GM18858 (cell line): Measurements from ENCODE around the gene BLOC1S3.

ENCODE experiments used
- ATAC-seq: cut with Tn5 transposase; IDR thresholded peaks from one replicate; pipeline ENCODE4 v1.9.1; 2021; ENCODE audit not compliant: unreplicated experiment

The BLOC1S3 gene

DNA sequence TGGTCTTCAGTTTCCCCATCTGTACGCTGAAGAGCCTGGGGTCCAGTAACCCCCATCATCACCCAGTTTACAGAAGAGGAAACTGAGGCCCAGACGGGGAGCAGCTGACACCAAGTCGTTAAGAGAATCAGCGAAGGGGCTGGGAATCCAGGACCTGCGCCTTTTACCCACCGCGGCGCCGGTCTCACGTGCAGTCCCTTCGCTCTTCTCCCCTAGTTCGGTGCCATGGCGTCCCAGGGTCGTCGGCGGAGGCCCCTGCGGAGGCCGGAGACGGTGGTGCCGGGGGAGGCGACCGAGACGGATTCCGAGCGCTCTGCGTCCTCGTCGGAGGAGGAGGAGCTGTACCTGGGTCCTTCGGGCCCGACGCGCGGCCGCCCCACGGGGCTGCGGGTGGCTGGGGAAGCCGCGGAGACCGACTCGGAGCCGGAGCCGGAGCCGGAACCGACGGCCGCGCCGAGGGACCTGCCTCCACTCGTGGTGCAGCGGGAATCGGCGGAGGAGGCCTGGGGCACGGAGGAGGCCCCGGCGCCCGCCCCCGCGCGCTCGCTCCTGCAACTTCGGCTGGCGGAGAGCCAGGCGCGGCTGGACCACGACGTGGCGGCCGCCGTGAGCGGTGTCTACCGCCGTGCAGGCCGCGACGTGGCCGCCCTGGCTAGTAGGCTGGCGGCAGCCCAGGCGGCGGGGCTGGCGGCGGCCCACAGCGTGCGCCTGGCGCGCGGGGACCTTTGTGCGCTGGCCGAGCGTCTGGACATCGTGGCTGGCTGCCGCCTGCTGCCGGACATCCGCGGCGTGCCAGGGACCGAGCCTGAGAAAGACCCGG is 698 bp downstream of the BLOC1S3 start:
- ATAC-seq: no peak

- ATAC-seq: no peak
Measured at GRCh38 chr19:45179892-45180370, 1.3 kb downstream of the BLOC1S3 start.

GRCh38 chr19:45180936-45181335 is 2.4 kb downstream of the BLOC1S3 start:
- ATAC-seq: no peak

GRCh38 chr19:45182758-45183157 is 4.2 kb downstream of the BLOC1S3 start:
- ATAC-seq: no peak

DNA sequence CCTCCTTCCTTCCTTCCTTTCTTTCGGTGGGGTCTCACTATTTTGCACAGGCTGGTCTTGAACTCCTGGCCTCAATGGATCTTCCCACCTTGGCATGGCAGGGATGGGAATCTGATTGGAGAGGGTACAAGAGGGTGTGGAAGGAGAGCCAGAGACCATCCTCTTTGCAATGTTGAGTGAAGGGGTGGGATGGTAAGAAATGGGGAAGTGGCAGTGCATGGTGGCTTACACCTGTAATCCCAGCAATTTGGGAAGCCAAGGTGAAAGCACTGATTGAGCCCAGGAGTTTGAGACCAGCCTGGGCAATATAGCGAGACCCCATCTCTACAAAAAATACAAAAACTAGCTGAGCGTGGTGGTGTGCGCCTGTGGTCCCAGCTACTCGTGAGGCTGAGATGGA is 5.5 kb downstream of the BLOC1S3 start:
- ATAC-seq: no peak

DNA sequence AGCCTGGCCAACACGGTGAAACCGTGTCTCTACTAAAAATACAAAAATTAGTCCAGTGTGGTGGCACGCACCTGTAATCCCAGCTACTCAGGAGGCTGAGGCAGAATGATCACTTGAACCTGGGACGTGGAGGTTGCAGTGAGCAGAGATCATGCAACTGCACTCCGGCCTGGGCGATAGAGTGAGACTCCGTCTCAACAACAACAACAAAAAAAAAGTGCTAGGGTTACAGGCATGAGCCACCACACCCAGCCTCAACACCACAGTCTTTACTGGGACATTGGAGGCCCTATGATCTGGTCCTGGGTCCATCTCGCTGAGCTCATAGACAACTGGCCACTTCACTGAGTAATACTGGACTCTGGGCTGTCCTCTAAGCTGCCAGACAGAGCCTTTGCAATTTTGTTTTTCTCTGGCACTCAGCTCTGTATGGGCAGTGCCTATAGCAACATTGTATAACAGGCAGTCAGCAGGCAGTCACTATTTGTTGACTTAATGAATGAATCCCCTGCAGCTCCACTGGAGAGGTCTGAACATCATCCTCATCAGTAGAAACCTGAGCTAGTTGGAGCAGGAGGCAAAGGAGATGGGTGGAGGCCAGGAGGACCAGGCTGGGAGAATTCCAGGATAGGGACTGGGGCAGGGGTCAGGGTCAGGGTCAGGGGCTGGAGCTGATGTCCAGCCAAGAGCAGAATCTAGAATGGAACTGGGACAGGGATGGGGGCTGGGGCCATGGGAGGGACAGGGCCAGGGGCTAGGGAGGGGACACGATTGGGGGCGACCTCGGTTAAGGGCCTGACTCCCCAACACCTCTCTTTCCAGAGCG is 8.1 kb downstream of the BLOC1S3 start:
- ATAC-seq: no peak

DNA sequence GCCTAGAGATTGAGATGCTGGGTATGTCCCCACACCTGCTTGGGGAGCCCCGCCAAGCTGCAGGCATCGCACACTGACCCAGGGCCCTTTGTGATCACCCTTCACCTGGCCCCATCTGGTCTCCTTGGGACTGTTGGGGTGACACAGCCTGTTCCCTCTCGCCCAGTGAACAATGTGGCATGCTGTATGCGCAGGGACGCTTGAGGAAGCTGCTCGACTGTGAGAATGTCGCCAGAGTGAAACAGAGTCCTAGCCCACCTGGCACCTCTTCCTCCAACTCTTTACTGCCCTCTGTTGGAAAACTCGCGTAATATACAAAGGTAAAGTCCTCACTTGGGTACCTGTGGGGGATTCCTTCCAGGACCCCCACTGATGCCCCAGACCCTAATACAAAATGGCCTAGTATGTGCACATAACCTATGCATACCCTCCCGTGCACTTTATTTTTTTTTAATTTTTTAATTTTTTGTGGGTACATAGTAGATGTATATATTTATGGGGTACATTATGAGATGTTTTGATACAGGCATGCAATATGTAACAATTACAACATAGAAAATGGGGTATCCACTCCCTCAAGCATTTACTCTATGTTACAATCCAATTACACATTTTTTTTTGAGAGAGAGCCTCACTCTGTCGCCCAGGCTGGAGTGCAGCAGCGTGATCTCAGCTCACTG is 9.0 kb downstream of the BLOC1S3 start:
- ATAC-seq: no peak

DNA sequence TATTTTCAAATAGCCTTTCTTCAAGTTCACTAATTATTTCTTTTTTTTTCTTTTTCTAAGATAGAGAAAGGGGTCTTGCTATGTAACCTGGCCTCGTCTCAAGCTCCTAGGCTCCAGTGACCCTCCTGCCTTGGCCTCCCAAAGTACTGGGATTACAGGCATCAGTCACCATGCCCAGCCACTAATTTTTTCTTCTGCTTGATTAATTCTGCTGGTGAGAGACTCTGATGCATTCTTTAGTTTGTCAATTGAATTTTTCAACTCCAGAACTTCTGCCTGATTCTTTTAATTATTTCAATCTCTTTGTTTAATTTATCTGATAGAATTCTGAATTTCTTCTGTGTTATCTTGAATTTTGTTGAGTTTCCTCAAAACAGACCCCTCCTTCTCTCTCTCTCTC is 11.4 kb downstream of the BLOC1S3 start:
- ATAC-seq: no peak

- no peak for ATAC-seq
Measured at GRCh38 chr19:45191375-45191774, 12.8 kb downstream of the BLOC1S3 start.

- ATAC-seq: no peak
Measured at GRCh38 chr19:45195764-45196163, 17.2 kb downstream of the BLOC1S3 start.

DNA sequence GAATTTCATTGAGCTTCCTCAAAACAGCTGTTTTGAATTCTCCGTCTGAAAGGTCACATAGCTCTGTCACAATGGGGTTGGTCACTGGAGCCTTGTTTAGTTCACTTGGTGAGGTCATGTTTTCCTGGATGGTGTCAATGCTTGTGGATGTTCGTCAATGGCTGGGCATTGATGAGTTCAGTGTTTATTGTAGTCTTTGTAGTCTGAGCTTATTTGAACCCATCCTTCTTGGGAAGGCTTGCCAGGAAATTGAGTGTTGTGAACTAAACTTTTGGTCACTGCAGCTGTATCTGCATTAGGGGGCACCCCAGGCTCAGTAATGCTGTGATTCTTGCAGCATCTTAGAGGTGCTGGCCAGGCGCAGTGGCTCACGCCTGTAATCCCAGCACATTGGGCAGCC is 22.0 kb downstream of the BLOC1S3 start:
- ATAC-seq: no peak

DNA sequence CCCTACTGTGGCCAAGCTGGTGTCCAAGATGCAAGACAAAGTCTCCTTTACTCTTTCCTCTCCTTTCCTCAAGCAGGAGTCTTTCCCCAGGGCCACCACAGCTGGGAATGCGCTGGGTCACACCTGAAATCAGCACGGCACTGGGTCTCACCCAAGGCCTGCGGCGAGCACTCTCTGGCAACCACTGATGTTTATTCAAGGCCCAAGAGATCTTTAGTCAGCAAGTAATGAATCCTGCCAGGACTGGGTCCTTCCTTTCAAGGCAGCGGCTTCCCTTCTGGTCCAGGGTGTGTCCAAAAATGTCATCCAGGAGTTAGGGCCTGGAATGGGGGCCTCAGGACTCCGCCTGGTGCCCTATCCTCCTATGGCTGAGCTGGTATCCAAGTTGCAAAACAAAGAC is 24.1 kb downstream of the BLOC1S3 start:
- no peak for ATAC-seq

DNA sequence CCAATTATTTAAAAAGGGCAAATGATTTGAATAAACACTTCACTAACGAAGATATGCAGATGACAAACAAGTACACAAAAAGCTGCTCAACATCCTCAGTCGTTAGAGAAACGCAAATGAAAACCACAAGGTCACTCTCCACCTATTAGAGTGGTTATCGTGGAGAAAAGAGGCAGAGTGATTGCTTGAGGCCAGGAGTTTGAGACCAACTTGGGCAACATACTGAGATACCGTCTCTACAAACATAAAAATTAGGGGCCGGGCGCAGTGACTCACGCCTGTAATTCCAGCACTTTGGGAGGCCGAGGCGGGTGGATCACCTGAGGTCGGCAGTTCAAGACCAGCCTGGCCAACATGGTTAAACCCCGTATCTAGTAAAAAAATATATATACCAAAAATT is 27.2 kb downstream of the BLOC1S3 start:
- ATAC-seq: no peak

- ATAC-seq: no peak
Measured at GRCh38 chr19:45206328-45206727, 27.7 kb downstream of the BLOC1S3 start.

DNA sequence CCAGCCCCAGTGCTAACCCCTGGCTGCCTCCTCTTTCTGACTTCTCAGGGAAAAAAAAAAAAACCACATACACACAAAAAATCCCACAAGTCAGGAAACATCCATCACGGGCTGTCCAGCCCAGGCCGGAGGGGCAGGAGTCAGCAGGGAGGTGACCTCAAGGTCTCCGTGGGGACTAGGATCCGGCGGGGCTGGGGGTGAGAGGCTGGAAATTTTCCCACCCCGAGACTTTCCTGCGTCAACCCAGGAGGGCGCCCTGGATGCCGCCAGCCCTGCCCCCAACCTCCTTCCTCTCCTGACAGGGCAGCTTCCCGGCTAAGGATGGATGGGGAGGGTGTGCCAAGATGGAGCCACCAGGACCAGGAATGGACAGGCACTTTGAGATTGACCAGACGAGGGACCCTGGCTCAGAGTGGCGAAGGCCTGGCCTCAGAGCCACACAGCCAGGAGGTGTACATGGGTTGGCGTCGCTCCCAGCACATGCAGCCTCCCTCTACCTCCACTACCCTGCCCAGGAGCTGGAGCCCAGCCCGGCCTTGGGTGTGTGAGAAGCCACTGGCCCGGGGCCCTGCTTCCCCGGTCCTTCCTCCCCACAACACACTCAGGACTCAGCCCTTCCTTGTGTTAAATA is 33.3 kb downstream of the BLOC1S3 start:
- ATAC-seq: no peak

- ATAC-seq: no peak
Measured at GRCh38 chr19:45213031-45213430, 34.4 kb downstream of the BLOC1S3 start.

DNA sequence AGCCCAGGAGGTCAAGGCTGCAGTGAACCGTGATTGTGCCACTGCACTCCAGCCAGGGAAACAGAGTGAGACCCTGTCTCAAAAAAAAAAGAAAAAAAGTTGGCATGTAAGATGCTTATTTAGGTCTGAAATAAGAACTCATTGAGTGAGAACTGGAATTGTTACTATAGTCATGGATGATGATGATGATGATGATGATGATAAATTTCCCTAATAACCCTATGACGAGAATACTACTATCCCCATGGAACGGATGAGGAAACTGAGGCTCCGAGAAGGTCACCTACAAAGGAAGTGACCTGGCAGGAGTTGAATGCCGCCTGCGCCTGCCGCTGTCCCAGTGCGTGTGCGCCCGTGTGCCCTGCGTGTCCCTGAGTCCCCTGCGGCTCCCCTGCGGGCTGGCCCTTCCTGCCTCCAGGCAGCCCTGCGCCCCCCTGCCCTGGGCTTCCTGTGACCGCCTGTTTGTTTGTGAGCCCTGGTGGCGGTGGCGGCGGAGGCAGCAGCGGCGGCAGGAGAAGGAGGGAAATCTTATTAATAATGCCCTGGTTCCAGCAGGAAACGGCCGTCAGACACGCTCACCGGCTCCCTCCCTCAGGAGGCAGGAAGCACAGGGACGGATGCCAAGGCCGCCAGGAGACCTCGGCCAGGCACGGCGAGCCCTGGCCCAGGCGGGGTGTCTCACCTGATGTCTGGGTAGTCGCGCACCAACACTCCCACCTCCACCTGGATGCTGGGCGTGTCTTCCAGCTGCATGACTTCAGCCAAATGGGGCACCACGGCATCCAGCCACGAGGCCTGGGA is 37.0 kb downstream of the BLOC1S3 start:
- no peak for ATAC-seq

GRCh38 chr19:45216667-45217066 is 38.1 kb downstream of the BLOC1S3 start:
- no peak for ATAC-seq

DNA sequence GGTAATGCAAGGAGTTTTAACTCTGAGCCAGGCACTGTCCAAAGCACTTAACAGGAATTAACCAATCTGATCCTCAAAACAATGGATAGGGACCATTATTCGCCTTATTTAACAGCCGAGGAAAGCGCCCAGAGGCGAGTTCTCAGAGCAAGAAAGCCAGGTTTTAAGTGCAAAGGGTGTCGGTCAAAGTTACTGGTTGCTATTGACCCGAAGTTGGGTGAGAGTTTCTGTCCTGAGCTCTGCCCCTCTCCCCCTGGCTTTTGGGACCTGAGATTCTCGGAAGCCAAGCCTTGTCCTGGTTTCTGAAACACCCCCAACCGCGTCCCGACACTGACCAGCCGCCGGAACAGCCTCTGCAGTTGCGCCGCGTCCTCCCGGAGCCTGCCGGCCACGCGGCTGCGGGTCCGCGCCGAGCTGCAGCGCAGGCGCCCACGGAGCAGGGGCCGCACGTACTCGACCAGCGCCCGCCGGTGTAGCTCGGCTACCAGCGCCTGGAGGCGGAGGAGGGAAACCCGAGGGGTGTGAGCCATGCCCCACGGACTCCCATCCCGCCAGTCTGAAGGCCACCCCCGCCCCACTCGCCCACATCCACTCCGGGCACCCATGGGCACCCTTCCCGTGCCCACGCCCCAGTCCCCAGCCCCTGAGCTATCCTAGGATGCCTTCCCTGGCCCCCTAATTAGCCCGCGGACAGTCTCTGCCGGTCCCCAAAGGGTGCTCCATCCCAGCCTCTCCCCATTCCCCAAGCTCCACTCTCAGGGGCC is 38.8 kb downstream of the BLOC1S3 start:
- no peak for ATAC-seq

GRCh38 chr19:45217957-45218334 is 39.4 kb downstream of the BLOC1S3 start:
- no peak for ATAC-seq
